Ramos (cell line): ENCODE results near the gene KMT2A.
"Not testable (repeated sequence)": the region's sequence is repeated elsewhere in the genome, so short reads cannot be mapped to it uniquely, and the experiment has no call there.

Source experiments
- in situ Hi-C: fragments of 300-500 bp; cut with MboI; formaldehyde crosslinking; loops from one replicate; pipeline ENCODE4 v1.14.3; 2022; ENCODE audit warnings: low sequenced_read_pairs; ENCODE audit not compliant: unreplicated experiment

KMT2A gene

DNA sequence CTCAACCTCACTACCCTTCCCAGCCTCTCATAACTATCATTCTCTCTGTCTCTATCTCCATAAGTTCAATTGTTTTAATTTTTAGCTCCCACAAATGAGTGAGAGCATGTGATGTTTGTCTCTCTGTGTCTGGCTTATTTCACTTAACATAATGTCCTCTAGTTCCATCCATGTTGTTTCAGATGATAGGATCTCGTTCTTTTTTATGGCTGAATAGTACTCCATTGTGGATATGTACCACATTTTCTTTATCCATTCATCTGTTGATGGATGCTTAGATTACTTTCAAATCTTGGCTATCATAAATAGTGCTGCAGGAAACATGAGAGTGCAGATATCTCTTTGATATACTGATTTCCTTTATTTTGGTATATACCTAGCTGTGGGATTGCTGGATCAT lies 44.9 kb downstream of the KMT2A start:
- in situ Hi-C loops: not testable (repeated sequence)

DNA sequence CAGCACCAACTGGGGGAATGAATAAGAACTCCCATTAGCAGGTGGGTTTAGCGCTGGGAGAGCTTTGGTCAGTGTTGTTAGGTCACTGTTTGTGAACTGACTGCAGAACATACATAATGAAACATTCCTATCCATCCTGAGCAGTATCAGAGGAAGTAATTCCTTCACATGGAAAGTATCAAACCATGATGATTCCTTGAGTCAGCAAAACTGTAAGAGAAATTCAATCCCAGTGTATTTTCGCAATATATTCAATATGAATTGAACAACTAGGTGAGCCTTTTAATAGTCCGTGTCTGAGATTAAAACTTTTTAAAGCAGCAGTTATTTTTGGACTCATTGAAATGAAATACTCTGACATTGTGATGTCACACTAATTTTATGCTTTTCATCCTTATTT lies 48.1 kb downstream of the KMT2A start:
- in situ Hi-C loops: no loop called here

DNA sequence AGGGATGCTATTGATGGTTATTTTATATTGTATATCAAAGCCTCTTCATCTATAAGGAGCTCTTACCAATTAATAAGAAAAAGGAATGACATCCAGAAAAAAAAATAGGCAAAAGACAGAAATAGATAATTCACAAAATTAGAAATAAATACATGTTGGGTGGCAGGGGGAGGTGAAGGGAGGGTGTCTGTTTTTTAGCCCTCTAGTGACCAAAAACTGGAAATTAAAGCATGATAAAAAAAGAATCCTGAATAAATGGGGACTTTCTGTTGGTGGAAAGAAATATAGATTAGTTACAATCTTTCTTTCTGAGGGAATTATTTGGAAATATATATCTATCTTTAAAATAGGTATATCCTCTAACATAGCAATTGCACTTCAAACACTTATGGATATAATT lies 49.0 kb downstream of the KMT2A start:
- in situ Hi-C loops: no loop called here

DNA sequence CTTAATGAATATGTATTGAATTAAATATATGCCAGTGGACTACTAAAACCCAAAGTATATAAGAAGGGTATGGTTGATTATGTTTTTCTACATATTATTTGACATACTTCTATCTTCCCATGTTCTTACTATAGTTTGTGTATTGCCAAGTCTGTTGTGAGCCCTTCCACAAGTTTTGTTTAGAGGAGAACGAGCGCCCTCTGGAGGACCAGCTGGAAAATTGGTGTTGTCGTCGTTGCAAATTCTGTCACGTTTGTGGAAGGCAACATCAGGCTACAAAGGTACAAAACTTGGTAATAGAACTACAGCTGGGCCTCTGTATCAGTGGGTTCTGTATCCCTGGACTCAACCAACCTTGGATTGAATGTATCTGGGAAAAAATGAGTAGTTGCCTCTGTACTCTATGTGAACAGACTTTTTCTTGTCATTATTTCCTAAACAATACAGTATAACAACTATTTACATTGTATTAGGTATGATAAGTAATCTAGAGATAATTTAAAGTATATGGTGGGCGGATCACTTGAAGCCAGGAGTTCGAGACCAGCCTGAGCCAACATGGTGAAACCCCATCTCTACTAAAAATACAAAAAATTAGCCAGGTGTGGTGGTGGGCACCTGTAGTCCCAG lies 52.3 kb downstream of the KMT2A start:
- in situ Hi-C loops: no loop called here

DNA sequence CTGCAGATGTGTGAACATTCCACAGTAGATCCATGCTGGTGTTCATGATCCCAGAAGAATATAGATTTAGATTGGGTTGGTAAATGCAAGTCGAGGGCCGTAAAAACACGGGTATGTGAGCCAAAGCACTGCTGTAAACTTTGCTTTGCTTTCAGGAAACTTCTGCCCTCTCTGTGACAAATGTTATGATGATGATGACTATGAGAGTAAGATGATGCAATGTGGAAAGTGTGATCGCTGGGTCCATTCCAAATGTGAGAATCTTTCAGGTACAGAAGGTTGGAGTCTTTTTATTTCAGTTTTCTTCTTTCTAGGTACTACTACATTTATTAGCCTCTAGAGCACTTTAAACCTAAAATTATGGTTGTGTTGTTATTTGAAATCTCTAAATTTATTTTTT lies 54.7 kb downstream of the KMT2A start:
- in situ Hi-C loops: loop anchor here (10.0 kb wide), 1 partner anchor 116 kb away; no protein-coding TSS in a partner anchor

DNA sequence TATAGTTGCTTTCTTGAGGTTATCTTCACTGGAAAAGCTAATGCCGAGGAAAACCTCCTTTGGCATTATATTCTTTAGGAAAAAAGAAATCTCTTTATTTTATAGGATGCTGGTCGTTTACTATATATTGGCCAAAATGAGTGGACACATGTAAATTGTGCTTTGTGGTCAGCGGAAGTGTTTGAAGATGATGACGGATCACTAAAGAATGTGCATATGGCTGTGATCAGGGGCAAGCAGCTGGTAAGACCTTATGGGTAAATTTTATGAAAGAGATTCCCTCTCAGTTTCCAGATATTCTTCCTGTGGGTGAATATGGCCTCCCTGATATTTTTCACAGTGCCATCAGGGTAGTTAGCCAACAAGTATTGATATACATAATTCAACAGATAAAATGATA lies 61.5 kb downstream of the KMT2A start:
- in situ Hi-C loops: loop anchor here (10.0 kb wide), 1 partner anchor 123 kb away; no protein-coding TSS in a partner anchor

DNA sequence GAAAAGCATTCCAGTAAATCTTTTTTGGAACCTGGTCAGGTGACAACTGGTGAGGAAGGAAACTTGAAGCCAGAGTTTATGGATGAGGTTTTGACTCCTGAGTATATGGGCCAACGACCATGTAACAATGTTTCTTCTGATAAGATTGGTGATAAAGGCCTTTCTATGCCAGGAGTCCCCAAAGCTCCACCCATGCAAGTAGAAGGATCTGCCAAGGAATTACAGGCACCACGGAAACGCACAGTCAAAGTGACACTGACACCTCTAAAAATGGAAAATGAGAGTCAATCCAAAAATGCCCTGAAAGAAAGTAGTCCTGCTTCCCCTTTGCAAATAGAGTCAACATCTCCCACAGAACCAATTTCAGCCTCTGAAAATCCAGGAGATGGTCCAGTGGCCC lies 66.9 kb downstream of the KMT2A start:
- in situ Hi-C loops: loop anchor here (10.0 kb wide), 1 partner anchor 308 kb away; no protein-coding TSS in a partner anchor

DNA sequence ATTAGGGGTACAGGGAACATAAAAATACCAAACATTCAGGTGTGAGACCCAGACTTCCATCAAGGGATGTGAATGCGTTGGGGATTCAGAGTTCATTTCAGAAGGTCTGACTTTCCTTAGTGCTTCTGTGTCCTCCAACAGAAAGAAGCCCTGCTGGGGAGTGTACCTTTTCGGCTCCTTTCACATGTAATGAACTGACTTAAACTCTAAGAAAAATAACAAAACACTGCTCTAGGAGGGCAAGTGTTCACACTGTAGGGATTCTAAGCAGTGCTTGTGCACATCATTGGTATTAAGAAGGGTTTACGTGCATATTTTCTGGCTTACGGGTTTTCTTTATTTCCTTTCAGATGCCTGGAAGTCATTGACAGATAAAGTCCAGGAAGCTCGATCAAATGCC lies 75.3 kb downstream of the KMT2A start:
- in situ Hi-C loops: no loop called here

DNA sequence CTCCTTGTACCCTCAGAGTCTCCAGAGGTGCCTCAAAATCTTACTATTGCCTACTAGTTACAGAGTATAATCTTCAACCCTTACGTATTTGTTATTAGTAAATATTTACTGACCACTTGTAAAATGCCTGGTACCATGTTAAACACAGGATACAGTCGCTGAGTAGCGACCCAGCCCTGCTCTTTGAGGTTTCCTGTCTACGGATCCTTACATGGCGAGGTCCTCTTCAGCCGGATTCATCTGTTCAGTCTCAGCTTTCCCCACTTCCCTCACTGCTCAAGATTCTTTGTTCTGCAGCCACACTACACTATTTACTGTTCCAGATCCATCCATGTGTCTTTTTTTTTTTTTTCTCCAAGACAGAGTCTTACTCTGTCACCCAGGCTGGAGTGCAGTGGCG lies 77.8 kb downstream of the KMT2A start:
- in situ Hi-C loops: no loop called here

DNA sequence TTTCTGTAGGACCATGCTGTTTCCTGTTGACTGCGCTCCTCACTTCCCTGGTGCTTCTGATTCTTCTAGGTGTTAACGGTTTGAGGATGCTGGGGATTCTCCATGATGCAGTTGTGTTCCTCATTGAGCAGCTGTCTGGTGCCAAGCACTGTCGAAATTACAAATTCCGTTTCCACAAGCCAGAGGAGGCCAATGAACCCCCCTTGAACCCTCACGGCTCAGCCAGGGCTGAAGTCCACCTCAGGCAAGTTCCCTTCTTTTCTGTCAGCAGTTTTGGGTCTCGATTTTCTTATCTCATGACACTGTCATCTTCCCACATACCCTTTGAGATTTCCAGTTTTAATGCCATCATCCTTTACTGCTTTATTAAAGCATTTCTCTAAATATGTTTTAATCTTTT lies 83.3 kb downstream of the KMT2A start:
- in situ Hi-C loops: no loop called here

DNA sequence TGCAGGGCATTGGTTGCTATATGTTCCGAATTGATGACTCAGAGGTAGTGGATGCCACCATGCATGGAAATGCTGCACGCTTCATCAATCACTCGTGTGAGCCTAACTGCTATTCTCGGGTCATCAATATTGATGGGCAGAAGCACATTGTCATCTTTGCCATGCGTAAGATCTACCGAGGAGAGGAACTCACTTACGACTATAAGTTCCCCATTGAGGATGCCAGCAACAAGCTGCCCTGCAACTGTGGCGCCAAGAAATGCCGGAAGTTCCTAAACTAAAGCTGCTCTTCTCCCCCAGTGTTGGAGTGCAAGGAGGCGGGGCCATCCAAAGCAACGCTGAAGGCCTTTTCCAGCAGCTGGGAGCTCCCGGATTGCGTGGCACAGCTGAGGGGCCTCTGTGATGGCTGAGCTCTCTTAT lies 85.6 kb downstream of the KMT2A start:
- in situ Hi-C loops: no loop called here

DNA sequence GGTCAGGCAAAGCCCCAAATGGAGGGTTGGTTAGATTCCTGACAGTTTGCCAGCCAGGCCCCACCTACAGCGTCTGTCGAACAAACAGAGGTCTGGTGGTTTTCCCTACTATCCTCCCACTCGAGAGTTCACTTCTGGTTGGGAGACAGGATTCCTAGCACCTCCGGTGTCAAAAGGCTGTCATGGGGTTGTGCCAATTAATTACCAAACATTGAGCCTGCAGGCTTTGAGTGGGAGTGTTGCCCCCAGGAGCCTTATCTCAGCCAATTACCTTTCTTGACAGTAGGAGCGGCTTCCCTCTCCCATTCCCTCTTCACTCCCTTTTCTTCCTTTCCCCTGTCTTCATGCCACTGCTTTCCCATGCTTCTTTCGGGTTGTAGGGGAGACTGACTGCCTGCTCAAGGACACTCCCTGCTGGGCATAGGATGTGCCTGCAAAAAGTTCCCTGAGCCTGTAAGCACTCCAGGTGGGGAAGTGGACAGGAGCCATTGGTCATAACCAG lies 86.3 kb downstream of the KMT2A start:
- in situ Hi-C loops: no loop called here

DNA sequence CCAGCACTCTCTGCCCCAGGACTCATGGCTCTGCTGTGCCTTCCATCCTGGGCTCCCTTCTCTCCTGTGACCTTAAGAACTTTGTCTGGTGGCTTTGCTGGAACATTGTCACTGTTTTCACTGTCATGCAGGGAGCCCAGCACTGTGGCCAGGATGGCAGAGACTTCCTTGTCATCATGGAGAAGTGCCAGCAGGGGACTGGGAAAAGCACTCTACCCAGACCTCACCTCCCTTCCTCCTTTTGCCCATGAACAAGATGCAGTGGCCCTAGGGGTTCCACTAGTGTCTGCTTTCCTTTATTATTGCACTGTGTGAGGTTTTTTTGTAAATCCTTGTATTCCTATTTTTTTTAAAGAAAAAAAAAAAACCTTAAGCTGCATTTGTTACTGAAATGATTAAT lies 88.1 kb downstream of the KMT2A start:
- in situ Hi-C loops: no loop called here

DNA sequence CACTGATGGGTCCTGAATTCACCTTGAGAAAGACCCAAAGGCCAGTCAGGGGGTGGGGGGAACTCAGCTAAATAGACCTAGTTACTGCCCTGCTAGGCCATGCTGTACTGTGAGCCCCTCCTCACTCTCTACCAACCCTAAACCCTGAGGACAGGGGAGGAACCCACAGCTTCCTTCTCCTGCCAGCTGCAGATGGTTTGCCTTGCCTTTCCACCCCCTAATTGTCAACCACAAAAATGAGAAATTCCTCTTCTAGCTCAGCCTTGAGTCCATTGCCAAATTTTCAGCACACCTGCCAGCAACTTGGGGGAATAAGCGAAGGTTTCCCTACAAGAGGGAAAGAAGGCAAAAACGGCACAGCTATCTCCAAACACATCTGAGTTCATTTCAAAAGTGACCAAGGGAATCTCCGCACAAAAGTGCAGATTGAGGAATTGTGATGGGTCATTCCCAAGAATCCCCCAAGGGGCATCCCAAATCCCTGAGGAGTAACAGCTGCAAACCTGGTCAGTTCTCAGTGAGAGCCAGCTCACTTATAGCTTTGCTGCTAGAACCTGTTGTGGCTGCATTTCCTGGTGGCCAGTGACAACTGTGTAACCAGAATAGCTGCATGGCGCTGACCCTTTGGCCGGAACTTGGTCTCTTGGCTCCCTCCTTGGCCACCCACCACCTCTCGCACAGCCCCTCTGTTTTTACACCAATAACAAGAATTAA lies 88.6 kb downstream of the KMT2A start:
- in situ Hi-C loops: no loop called here

DNA sequence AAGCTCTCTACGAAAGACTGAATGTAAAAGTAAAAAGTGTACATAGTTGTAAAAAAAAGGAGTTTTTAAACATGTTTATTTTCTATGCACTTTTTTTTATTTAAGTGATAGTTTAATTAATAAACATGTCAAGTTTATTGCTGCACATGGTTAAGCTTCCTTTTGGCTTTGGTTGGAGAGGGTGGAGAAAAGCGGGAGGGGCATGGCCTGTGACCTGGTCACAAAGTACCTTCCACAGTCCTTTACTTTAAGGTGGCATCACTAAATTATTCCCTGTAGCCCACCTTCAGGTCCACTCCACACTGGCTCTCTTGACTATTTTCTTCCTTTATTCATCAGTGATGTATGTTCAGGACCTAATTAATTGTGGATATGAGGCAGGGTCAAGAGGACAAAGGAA lies 90.4 kb downstream of the KMT2A start:
- in situ Hi-C loops: no loop called here

DNA sequence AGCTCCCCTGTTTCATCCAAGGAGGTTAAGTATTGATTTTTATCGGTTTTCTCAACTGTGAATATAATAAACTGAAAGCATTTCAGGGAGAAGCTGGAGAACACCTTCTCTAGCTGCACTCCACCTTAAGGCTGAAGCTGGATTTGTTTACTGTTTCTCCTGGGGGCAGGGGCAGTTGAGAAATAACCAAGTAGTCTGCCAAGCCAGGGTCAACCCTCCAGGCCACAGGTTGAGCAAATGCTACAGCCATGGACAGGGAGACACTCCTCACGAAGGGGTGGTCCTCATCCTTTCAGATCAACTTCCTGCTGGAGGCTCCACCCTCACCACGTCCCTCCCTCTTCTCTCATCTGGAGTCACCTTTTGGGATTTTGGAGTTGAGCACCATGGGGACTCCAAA lies 90.8 kb downstream of the KMT2A start, which contains the start of gene TTC36:
TTC36 (plus strand) TSS at position 366 of the 400 bp plus-strand sequence; CDS start at position 387, 21 bp downstream.
- in situ Hi-C loops: no loop called here

DNA sequence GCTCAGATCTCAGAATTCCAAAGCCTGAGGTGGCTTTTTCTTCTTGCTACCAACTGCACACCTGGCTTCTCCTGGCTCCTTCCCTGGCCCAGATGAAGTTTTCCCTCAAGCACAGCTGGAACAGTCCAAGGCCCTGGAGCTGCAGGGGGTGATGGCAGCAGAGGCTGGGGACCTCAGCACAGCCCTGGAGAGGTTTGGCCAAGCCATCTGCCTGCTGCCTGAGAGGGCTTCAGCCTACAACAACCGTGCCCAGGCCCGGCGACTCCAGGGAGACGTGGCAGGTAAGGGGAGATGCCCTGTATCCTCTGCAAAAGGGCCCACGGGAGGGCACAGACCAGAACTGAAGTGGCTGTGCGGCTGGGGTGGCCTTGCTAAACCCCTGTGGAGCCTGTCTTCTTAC lies 92.2 kb downstream of the KMT2A start:
- in situ Hi-C loops: no loop called here

DNA sequence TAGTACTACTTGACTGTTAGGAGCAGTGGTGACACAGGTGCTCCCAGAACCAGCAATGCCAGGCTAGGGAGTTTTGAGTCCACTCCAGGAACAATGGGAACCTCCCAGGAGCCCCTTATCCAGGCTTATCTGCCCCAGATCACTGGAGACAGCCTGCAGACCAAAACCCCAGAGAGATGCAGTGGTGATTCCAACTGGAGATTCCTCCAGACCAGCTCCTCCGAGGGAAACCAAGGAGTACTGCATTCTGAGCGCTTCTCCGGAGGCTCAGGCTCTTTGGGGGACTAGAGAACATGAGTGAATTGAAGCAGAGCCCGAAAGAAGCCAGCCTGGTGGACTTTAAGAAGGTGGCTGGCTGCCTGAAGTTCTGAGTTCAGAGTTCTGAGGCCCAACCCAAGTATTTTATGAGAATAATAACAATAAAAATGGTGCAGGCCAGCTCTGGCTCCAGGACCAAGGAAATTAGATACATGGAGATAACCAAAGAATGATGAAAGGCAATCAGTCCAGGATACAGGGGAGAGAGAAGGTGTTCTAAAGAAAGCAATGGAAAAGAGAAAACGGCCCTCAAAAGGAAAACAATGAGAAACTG lies 93.4 kb downstream of the KMT2A start:
- in situ Hi-C loops: no loop called here

DNA sequence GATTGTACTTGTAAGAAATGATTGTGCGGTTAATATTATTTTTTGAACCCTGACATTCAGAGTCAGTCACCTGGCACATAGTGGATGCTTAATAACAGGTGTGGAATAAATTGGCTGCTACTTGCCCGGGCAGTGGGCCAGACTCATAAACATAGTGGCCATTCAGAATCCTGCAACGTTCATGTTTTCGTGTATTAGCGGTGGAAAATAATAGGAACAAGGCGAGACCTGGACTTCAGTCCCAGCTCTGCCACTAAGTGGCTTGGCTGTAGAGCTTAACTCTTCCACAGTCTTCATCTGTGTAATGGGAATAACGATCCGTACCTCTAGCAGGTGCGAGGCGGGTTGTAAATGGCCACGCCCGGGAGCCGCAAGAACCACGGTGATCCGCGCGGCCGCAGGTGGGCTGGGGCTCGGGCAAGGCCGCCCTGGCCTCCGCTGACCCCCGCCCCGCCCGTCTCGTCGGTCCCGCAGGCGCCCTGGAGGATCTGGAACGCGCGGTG lies 93.9 kb downstream of the KMT2A start:
- in situ Hi-C loops: no loop called here

DNA sequence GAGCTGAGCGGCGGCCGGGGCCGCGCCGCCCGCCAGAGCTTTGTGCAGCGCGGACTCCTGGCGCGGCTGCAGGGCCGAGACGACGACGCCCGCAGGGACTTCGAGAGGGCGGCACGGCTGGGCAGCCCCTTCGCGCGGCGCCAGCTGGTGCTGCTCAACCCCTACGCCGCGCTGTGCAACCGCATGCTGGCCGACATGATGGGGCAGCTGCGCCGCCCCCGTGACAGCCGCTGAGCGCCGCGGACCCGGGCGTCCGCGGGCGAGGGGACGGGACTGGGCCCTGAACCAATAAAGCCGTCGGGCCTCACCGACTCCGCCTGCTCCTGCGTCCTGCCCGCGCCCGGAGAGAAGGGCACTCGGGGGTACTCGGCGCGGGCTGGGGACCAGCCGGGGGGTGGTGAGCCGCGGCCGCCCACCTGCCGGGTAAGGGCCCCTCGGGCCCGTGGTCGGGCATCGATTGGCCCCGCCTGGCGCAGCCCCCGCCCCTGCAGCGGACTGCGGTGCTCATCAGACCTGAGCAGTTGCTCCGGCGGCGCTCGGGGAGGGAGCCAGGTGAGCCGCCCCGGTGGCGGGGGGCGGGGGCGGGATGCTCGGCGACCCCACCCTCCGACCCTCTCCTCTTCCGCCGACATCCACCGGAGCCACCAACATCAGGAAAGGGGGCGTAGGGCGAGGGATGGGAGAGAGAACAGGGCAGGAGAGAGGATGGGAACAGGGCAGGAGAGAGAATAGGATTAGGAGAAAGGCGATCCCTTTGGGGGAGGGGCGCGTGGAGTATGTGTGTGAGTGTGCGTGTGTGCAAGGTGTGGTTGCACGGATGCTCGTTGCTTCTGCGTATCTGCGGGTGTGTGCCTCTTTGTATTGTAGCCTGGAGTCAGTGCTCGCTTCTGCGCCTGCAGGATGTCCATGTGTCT lies 94.6 kb downstream of the KMT2A start, which contains the start of gene TMEM25:
TMEM25 (plus strand) TSS at position 510 of the 914 bp plus-strand sequence. CDS start 610 bp downstream, outside the sequence.
- in situ Hi-C loops: no loop called here
